Heart right ventricle (tissue), 16 donors: ENCODE measurements around the gene CRYBB1. TPM values are rescaled to one million over a fixed set of nuclear protein-coding genes. Genes with fewer than 3 reads are reported as not detected.

Source experiments
- ATAC-seq, 8 donors: fragments of 200-7000 bp; cut with Tn5 transposase; one replicate each; pipeline ENCODE4 v1.9.1; 2020; ENCODE audit warnings: mild to moderate bottlenecking in 8 of 8, moderate library complexity in 8 of 8, moderate number of reproducible peaks in 1 of 8
- DNase-seq, 2 donors: peaks; one replicate each; pipeline ENCODE4 v3.0.0-alpha.2; 2020
- H3K27ac ChIP-seq, 10 donors: fragments of 200-600 bp; sonication (generic) in 2 of 10; one replicate each; pipeline versions ENCODE4 v1.5.0 to v1.8.0; 2020 to 2022; ENCODE audit warnings: mild to moderate bottlenecking in 3 of 10
- H3K27me3 ChIP-seq, 7 donors: fragments of 200-600 bp; one replicate each; pipeline ENCODE4 v1.8.0; 2021 to 2022; ENCODE audit warnings: mild to moderate bottlenecking in 2 of 7
- H3K36me3 ChIP-seq, 9 donors: fragments of 200-600 bp; sonication (generic) in 1 of 9; one replicate each; pipeline versions ENCODE4 v1.5.0 to v1.8.0; 2020 to 2022; ENCODE audit warnings: mild to moderate bottlenecking in 2 of 9
- H3K4me1 ChIP-seq, 9 donors: fragments of 200-600 bp; sonication (generic) in 1 of 9; one replicate each; pipeline versions ENCODE4 v1.5.0 to v1.8.0; 2020 to 2022; ENCODE audit warnings: mild to moderate bottlenecking in 4 of 9
- H3K4me3 ChIP-seq, 10 donors: fragments of 200-600 bp; sonication (generic) in 2 of 10; one replicate each; pipeline versions ENCODE4 v1.5.0 to v1.8.0; 2020 to 2022; ENCODE audit warnings: mild to moderate bottlenecking in 7 of 10, moderate library complexity in 2 of 10
- H3K9me3 ChIP-seq, 11 donors: fragments of 200-600 bp in 10 of 11; sonication (generic) in 2 of 11; one replicate each; pipeline versions ENCODE4 v1.5.0 to v1.8.0; 2013 to 2022; ENCODE audit warnings: mild to moderate bottlenecking in 2 of 11, control low read depth in 1 of 11, moderate library complexity in 1 of 11
- CTCF ChIP-seq, 9 donors: fragments of 200-600 bp; sonication (generic) in 2 of 9; IDR thresholded peaks; one replicate each; pipeline versions ENCODE4 v1.5.0 to v1.8.0; 2021 to 2022; ENCODE audit warnings: antibody characterized with exemption in 9 of 9, mild to moderate bottlenecking in 5 of 9, moderate library complexity in 1 of 9
- WGBS, 2 donors: extraction: QIAGEN DNeasy Blood & Tissue Kit; methylation state at CpG; one replicate each; pipeline ENCODE4 v1.1.7; 2013; ENCODE audit warnings: inconsistent platforms in 1 of 2; 5-methylcytosine and 5-hydroxymethylcytosine counted together
- intact Hi-C, 10 donors: fragments of 100-400 bp; cut with DNase I; formaldehyde crosslinking; loops; one replicate each; pipeline versions ENCODE4 v1.11.1 to v1.14.2; 2022
- polyA plus RNA-seq, 2 donors: library from polyadenylated mRNA; stranded (reverse); fragments of 200-250 nt; gene quantifications; one replicate each; pipeline ENCODE4 v1.2.3, GENCODE V29; 2013
- total RNA-seq, 10 donors: library from RNA; stranded (reverse); fragmentation: NEBNext Ultra II Directional in 3 of 10; extraction: Animal tissue kit (Norgen Biotek cat#: 25700) in 3 of 10; gene quantifications; one replicate each; pipeline versions ENCODE4 v1.2.1 to v1.2.4, GENCODE V29; 2021 to 2023
- donor health status: Arrhythmogenic right ventricular cardiomyopathy.
- donor health status: ischemic (EF 13 %, LVEDD 7.1; RV severe dilation, severe dysfunction).
- donor health status: healthy with polysubstance abuse.
- donor health status: DM: no; HTN: yes; CAD: no.
- donor health status: DM: no; HTN: no; CAD: no.
- donor health status: ischemic (EF 25% LVEDD 6.9; RV normal size, moderate dysfunction).
- donor health status: ischemic (EF 25% LVEDD 5.7; RV mildly dilated, moderate dysfunction).
- donor health status: healthy.
- donor health status: DM: yes; HTN: yes; CAD: no.
- donor health status: Ischemic cardiomyopathy.
- donor health status: ischemic (EF 35%, LVEDD 5.7; RV mildly dilated, moderate dysfunction).
- donor health status: nonischemic (EF 11% LVEDD 7.7; RV severe dilation, severe dysfunction).
- donor health status: DM: yes; HTN: yes; CAD: no.
- donor health status: PGD.
- donor health status: ischemic (EF 29% LVEDD 5.4; RV normal size, mild dysfunction).
- donor health status: nonischemic (EF 23%, LVEDD 6.1; RV moderate dilation, normal function).

CRYBB1 gene
- total and polyA plus RNA-seq, 12 donors, result 0.24 to 2.5 (median 0.56) TPM; not detected in 3

DNA sequence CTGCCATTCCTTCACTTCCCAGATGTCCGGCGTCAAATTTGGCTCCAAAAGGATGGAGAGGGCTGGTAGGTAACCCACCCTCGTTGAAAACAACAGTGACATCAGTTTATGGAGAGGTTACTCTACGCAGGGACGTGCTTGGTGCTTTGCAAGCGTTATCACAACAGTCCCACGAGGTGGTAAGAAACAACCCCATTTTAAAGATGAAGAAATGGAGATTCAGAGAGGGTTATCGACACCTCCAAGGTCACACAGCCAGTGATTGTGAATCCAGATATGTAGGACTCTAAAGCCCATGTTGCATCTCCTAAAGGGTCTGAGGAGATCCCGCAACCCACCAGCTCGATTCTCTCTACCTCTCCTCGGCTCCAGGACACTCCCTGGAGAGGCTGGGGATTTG is 40.3 kb upstream of the CRYBB1 start:
- intact Hi-C loops, result loop anchor here in 2 of 10 donors (5.0 to 10.0 kb wide), 2 partner anchors 171 to 173 kb away; partner anchors contain the start of genes HPS4 (in 1 of the 2) and SRRD (in 1 of the 2)
- Histone ChIP-seq H3K4me1 (peaks cover 8 to 27% (median 22%) of the 10 kb centered on the region in 9 donors), H3K4me3 (peak overlapping the region in 6 of 10 donors; percentile 2 to 50 (median 30)), H3K27ac (peak overlapping the region in 1 of 10 donors; percentile 62), H3K27me3 (peaks cover 0 to 89% (median 70%) of the 10 kb centered on the region in 7 donors), H3K36me3 (no peaks in the 10 kb centered on the region), H3K9me3 (no peaks in the 10 kb centered on the region)
- WGBS, 2 donors, result 4 to 5% methylated on average over 11 of the region's 11 CpGs
- DNase-seq (no peak), ATAC-seq (peak in 1 of 8 donors; percentile 14)
- no peak for TF ChIP-seq CTCF (IDR thresholded peaks at IDR 0.05)

- Histone ChIP-seq H3K9me3 (no peaks in the 10 kb centered on the region), H3K4me3 (peak within 1 kb of the TSS in 9 of 10 donors; percentile 5 to 50 (median 31)), H3K4me1 (peaks cover 8 to 27% (median 22%) of the 10 kb centered on the region in 9 donors), H3K36me3 (no peaks in the 10 kb centered on the region), H3K27me3 (peaks cover 0 to 90% (median 68%) of the 10 kb centered on the region in 7 donors), H3K27ac (peak within 1 kb of the TSS in 1 of 10 donors; percentile 62)
- WGBS, 2 donors, result 3% methylated on average over 62 of the region's 62 CpGs
- ATAC-seq, result peak in 6 of 8 donors; percentile 21 to 45 (median 35)
- TF ChIP-seq CTCF (IDR thresholded peaks at IDR 0.05), result no peak
- intact Hi-C loops, result loop anchor here in 2 of 10 donors (5.0 to 10.0 kb wide), 2 partner anchors 170 to 172 kb away; partner anchors contain the start of genes HPS4 (in 1 of the 2) and SRRD (in 1 of the 2)
- no peak for DNase-seq
Measured at GRCh38 chr22:26656891-26657851, 39.3 kb upstream of the CRYBB1 start, which contains the start of gene MIAT. TSS of gene MIAT (plus strand) at chr22:26657588.

DNA sequence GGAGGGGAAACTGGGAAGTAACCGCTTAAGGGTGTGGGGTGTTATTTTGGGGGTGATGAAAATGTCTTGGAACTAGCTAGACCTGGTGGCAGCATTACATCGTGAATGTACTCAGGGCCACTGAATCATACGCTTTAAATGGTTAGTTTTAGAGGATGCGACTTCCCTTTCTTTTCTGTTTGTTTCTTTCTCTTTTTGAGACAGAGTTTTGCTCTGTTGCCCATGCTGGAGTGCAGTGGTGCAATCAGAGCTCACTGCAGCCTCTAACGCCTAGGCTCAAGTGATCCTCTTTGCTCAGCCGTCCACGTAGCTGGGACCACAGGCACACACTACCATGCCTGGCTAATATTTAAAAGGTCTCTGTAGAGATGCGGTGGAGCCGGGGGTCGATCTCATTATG is 34.0 kb upstream of the CRYBB1 start:
- Histone ChIP-seq H3K36me3 (no peaks in the 10 kb centered on the region), H3K4me1 (peaks cover 0 to 25% (median 0%) of the 10 kb centered on the region in 9 donors), H3K4me3 (no peak overlapping the region), H3K27me3 (peaks cover 5 to 73% (median 32%) of the 10 kb centered on the region in 7 donors), H3K27ac (no peak overlapping the region), H3K9me3 (no peaks in the 10 kb centered on the region)
- no peak for TF ChIP-seq CTCF (IDR thresholded peaks at IDR 0.05)
- DNase-seq, result no peak
- WGBS, 2 donors, result 79 to 82% methylated on average over 10 of the region's 10 CpGs
- ATAC-seq, result no peak
- intact Hi-C loops, result loop anchor here in 1 of 10 donors (10.0 kb wide), 1 partner anchor 167 kb away; the partner anchor contains the start of genes HPS4 and SRRD

GRCh38 chr22:26650722-26651421 is 33.0 kb upstream of the CRYBB1 start:
- DNase-seq (no peak), ATAC-seq (no peak)
- Histone ChIP-seq H3K4me1 (peaks cover 0 to 25% (median 0%) of the 10 kb centered on the region in 9 donors), H3K27me3 (peaks cover 5 to 70% (median 27%) of the 10 kb centered on the region in 7 donors), H3K4me3 (no peak overlapping the region), H3K36me3 (no peaks in the 10 kb centered on the region), H3K27ac (no peak overlapping the region), H3K9me3 (no peaks in the 10 kb centered on the region)
- WGBS, 2 donors, result 80% methylated on average over 6 of the region's 6 CpGs
- no peak for TF ChIP-seq CTCF (IDR thresholded peaks at IDR 0.05)
- intact Hi-C loops, result loop anchor here in 1 of 10 donors (10.0 kb wide), 1 partner anchor 166 kb away; the partner anchor contains the start of genes HPS4 and SRRD
